GM10847 (cell line): Measurements from ENCODE around the gene ATP1B4.

Experiments
- POLR2A ChIP-seq: IDR thresholded peaks from 2 replicates; pipeline ENCODE4 v1.6.1; 2011; ENCODE audit not compliant: insufficient read length; ENCODE audit errors: extremely low read depth

The ATP1B4 gene

GRCh38 chrX:120365320-120365719 is 3.4 kb downstream of the ATP1B4 start:
- no peak for TF ChIP-seq POLR2A

GRCh38 chrX:120365968-120366367 is 4.1 kb downstream of the ATP1B4 start:
- no peak for TF ChIP-seq POLR2A

- no peak for TF ChIP-seq POLR2A
Observed at GRCh38 chrX:120366794-120367193, 4.9 kb downstream of the ATP1B4 start.

GRCh38 chrX:120367402-120368109 is 5.7 kb downstream of the ATP1B4 start:
- no peak for TF ChIP-seq POLR2A

- TF ChIP-seq POLR2A: no peak
Observed at GRCh38 chrX:120372667-120373370, 10.9 kb downstream of the ATP1B4 start.

- no peak for TF ChIP-seq POLR2A
Observed at GRCh38 chrX:120377179-120377578, 15.3 kb downstream of the ATP1B4 start.

- TF ChIP-seq POLR2A: no peak
Observed at GRCh38 chrX:120377715-120378114, 15.8 kb downstream of the ATP1B4 start.

GRCh38 chrX:120378570-120378969 is 16.7 kb downstream of the ATP1B4 start:
- no peak for TF ChIP-seq POLR2A

GRCh38 chrX:120379937-120380681 is 18.2 kb downstream of the ATP1B4 start:
- TF ChIP-seq POLR2A: no peak

GRCh38 chrX:120380699-120381098 is 18.8 kb downstream of the ATP1B4 start:
- TF ChIP-seq POLR2A: no peak

GRCh38 chrX:120401301-120401700 is 39.4 kb downstream of the ATP1B4 start:
- no peak for TF ChIP-seq POLR2A

- no peak for TF ChIP-seq POLR2A
Observed at GRCh38 chrX:120402369-120402768, 40.5 kb downstream of the ATP1B4 start.

- no peak for TF ChIP-seq POLR2A
Observed at GRCh38 chrX:120406638-120407037, 44.7 kb downstream of the ATP1B4 start.

GRCh38 chrX:120408168-120408567 is 46.3 kb downstream of the ATP1B4 start:
- no peak for TF ChIP-seq POLR2A

GRCh38 chrX:120419463-120419862 is 57.6 kb downstream of the ATP1B4 start:
- TF ChIP-seq POLR2A: no peak

GRCh38 chrX:120426599-120426998 is 64.7 kb downstream of the ATP1B4 start:
- TF ChIP-seq POLR2A: no peak
